Measurements from ENCODE around the gene NFIB. TPM values are rescaled to one million over a fixed set of nuclear protein-coding genes. Genes with fewer than 3 reads are reported as not detected.

The NFIB gene
- polyA plus RNA-seq, 1 of the 3 experiments (the other 2 are of a cell fraction), result 9.2 TPM

- TF ChIP-seq FOSL2 (IDR thresholded peaks at IDR 0.05; ENCODE audit: borderline replicate concordance, low read depth) (peak; percentile 55), MAX (IDR thresholded peaks at IDR 0.05; ENCODE audit: low read depth) (peak; percentile 88), TAF1 (IDR thresholded peaks at IDR 0.05; ENCODE audit: borderline replicate concordance, low read depth, low read length) (no peak), RAD21 (IDR thresholded peaks at IDR 0.05; ENCODE audit: low read length) (peak; percentile 32; the same call in 1 of the 2 replicates), USF2 (IDR thresholded peaks at IDR 0.05; ENCODE audit: borderline replicate concordance, low read depth, low read length) (no peak), CHD2 (IDR thresholded peaks at IDR 0.05; ENCODE audit: low read length, partially characterized antibody) (peak; percentile 77), NFIC (IDR thresholded peaks at IDR 0.05; ENCODE audit: borderline replicate concordance) (peak; percentile 76), MEF2A (IDR thresholded peaks at IDR 0.05; ENCODE audit: borderline replicate concordance, low read depth) (no peak)
- TF ChIP-seq, protein P1, sequence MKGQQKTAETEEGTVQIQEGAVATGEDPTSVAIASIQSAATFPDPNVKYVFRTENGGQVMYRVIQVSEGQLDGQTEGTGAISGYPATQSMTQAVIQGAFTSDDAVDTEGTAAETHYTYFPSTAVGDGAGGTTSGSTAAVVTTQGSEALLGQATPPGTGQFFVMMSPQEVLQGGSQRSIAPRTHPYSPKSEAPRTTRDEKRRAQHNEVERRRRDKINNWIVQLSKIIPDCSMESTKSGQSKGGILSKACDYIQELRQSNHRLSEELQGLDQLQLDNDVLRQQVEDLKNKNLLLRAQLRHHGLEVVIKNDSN (IDR thresholded peaks at IDR 0.05; ENCODE audit: borderline replicate concordance, low read depth), result peak; percentile 18; the same call in 1 of the 2 replicates
These were observed 251.2 kb downstream of the NFIB start (continued) for GRCh38 chr9:14062586-14063221.

GRCh38 chr9:14061936-14062585 lies 251.9 kb downstream of the NFIB start:
- no peaks in the 10 kb centered on the region for H3K9me3 ChIP-seq
- H3K36me3 ChIP-seq (replicated peaks in 1 of 2; ENCODE audit: control insufficient read depth in 1 of 2, insufficient read depth in 2 of 2, low read length in 1 of 2), result no peaks in the 10 kb centered on the region
- no peak overlapping the region for H3K4me3 ChIP-seq (ENCODE audit: low read depth in 2 of 2, low read length in 1 of 2)
- no peaks in the 10 kb centered on the region for H4K20me1 ChIP-seq (ENCODE audit: insufficient read depth)
- no peak for DNase-seq
- peak overlapping the region; percentile 18; the same call in 1 of the 2 replicates for H3K4me2 ChIP-seq
- peak overlapping the region; percentile 20; the same call in 1 of the 2 replicates for H3K9ac ChIP-seq
- WGBS (ENCODE audit: low lambda C conversion rate), result 85% methylated on average over 13 of the region's 15 CpGs
- no peaks in the 10 kb centered on the region for H3K27me3 ChIP-seq (ENCODE audit: insufficient read depth)
- H3K4me1 ChIP-seq (ENCODE audit: control insufficient read depth in 1 of 2, insufficient read depth in 2 of 2, low read depth in 1 of 2, low read length in 1 of 2), result peaks cover 20 to 41% of the 10 kb centered on the region in 2 experiments
- peak overlapping the region; percentile 11; the same call in 1 of the 2 replicates for H2AFZ ChIP-seq (ENCODE audit: low read depth)
- ChIA-PET POLR2A (no interaction called here), CTCF (interaction anchor here (0.8 kb wide), 1 partner anchor 28 kb away, joined by 3 read pairs; no protein-coding TSS in a partner anchor)
- H3K79me2 ChIP-seq (ENCODE audit: insufficient read depth), result no peaks in the 10 kb centered on the region
- H3K9me2 ChIP-seq, result no peaks in the 10 kb centered on the region
- H3F3A ChIP-seq (replicated peaks; ENCODE audit: insufficient read depth), result peaks cover 19% of the 10 kb centered on the region
- peak overlapping the region; percentile 82 to 95 for H3K27ac ChIP-seq (ENCODE audit: low read depth in 2 of 2, low read length in 1 of 2)
- TF ChIP-seq NFIC (IDR thresholded peaks at IDR 0.05; ENCODE audit: borderline replicate concordance) (no peak), YY1 (IDR thresholded peaks at IDR 0.05; ENCODE audit: low read depth) (no peak), IRF3 (IDR thresholded peaks at IDR 0.05; ENCODE audit: low read depth, low read length) (no peak), RAD21 (IDR thresholded peaks at IDR 0.05; ENCODE audit: low read length) (no peak; the same call in 1 of the 2 replicates), SIN3A (IDR thresholded peaks at IDR 0.05; ENCODE audit: borderline replicate concordance, low read depth, low read length) (no peak), RCOR1 (IDR thresholded peaks at IDR 0.05; ENCODE audit: low read length) (no peak), EP300 (IDR thresholded peaks at IDR 0.05; ENCODE audit: borderline replicate concordance in 1 of 2, low read depth in 1 of 2, low read length in 1 of 2) (no peak), TCF12 (IDR thresholded peaks at IDR 0.05) (no peak), CHD2 (IDR thresholded peaks at IDR 0.05; ENCODE audit: low read length, partially characterized antibody) (no peak), MEF2A (IDR thresholded peaks at IDR 0.05; ENCODE audit: borderline replicate concordance, low read depth) (no peak), MXI1 (IDR thresholded peaks at IDR 0.05; ENCODE audit: low read depth, low read length) (no peak), TAF1 (IDR thresholded peaks at IDR 0.05; ENCODE audit: borderline replicate concordance, low read depth, low read length) (no peak), RXRA (IDR thresholded peaks at IDR 0.05; ENCODE audit: borderline replicate concordance, low read depth) (no peak), POLR2AphosphoS5 (IDR thresholded peaks at IDR 0.05; ENCODE audit: low read depth, low read length) (no peak)
- TF ChIP-seq, protein P2, sequence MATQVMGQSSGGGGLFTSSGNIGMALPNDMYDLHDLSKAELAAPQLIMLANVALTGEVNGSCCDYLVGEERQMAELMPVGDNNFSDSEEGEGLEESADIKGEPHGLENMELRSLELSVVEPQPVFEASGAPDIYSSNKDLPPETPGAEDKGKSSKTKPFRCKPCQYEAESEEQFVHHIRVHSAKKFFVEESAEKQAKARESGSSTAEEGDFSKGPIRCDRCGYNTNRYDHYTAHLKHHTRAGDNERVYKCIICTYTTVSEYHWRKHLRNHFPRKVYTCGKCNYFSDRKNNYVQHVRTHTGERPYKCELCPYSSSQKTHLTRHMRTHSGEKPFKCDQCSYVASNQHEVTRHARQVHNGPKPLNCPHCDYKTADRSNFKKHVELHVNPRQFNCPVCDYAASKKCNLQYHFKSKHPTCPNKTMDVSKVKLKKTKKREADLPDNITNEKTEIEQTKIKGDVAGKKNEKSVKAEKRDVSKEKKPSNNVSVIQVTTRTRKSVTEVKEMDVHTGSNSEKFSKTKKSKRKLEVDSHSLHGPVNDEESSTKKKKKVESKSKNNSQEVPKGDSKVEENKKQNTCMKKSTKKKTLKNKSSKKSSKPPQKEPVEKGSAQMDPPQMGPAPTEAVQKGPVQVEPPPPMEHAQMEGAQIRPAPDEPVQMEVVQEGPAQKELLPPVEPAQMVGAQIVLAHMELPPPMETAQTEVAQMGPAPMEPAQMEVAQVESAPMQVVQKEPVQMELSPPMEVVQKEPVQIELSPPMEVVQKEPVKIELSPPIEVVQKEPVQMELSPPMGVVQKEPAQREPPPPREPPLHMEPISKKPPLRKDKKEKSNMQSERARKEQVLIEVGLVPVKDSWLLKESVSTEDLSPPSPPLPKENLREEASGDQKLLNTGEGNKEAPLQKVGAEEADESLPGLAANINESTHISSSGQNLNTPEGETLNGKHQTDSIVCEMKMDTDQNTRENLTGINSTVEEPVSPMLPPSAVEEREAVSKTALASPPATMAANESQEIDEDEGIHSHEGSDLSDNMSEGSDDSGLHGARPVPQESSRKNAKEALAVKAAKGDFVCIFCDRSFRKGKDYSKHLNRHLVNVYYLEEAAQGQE (IDR thresholded peaks at IDR 0.05; ENCODE audit: low read depth, low read length), result no peak
- TF ChIP-seq, protein P3, sequence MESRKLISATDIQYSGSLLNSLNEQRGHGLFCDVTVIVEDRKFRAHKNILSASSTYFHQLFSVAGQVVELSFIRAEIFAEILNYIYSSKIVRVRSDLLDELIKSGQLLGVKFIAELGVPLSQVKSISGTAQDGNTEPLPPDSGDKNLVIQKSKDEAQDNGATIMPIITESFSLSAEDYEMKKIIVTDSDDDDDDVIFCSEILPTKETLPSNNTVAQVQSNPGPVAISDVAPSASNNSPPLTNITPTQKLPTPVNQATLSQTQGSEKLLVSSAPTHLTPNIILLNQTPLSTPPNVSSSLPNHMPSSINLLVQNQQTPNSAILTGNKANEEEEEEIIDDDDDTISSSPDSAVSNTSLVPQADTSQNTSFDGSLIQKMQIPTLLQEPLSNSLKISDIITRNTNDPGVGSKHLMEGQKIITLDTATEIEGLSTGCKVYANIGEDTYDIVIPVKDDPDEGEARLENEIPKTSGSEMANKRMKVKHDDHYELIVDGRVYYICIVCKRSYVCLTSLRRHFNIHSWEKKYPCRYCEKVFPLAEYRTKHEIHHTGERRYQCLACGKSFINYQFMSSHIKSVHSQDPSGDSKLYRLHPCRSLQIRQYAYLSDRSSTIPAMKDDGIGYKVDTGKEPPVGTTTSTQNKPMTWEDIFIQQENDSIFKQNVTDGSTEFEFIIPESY (IDR thresholded peaks at IDR 0.05; ENCODE audit: borderline replicate concordance, low read depth), result no peak

Measured in SK-N-SH (cell line).